SU-DHL-6 (cell line): ENCODE data around the gene ARHGAP45.

Experiments
- EZH2phosphoT487 ChIP-seq: fragments of 200-600 bp; sonication (generic), shearing (Covaris generic); conservative IDR thresholded peaks from 2 replicates; pipeline ENCODE4 v1.6.1; 2018; ENCODE audit warnings: mild to moderate bottlenecking, antibody characterized with exemption, low read length, moderate library complexity, mixed read lengths
- TF ChIP-seq, protein P1 (sequence below): fragments of 200-600 bp; sonication (generic); IDR thresholded peaks from one replicate; pipeline ENCODE4 v1.5.1; 2017; ENCODE audit warnings: antibody characterized with exemption, mild to moderate bottlenecking, low read length, moderate library complexity; ENCODE audit not compliant: insufficient read depth, poor library complexity, severe bottlenecking

DNA sequence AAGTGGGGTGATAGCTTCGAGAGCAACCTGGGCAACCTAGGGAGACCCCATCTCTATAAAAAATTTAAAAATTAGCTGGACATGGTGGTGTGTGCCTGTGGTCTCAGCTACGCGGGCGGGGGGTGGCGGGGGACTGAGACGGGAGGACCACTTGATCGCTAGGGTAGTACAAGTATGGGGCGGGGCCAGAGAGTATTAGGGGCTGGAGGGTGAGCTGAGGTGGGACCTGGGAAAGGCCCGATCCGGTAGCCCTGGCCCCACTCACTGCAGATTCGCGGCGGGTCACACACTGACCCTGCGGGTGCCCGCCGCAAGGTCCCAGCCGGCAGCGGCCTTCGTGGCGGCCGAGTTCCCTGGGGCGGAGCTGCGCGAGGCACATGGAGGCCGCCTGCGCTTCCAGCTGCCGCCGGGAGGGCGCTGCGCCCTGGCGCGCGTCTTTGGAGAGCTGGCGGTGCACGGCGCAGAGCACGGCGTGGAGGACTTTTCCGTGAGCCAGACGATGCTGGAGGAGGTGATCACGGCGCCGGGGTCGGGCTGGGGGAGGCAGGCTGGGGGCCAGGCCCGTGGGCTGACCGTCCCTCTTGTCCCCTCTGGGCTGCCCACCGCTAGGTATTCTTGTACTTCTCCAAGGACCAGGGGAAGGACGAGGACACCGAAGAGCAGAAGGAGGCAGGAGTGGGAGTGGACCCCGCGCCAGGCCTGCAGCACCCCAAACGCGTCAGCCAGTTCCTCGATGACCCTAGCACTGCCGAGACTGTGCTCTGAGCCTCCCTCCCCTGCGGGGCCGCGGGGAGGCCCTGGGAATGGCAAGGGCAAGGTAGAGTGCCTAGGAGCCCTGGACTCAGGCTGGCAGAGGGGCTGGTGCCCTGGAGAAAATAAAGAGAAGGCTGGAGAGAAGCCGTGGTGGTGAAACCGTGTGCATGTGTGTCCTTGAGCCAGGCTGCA lies 2.0 kb upstream of the ARHGAP45 start:
- TF ChIP-seq, protein P1, sequence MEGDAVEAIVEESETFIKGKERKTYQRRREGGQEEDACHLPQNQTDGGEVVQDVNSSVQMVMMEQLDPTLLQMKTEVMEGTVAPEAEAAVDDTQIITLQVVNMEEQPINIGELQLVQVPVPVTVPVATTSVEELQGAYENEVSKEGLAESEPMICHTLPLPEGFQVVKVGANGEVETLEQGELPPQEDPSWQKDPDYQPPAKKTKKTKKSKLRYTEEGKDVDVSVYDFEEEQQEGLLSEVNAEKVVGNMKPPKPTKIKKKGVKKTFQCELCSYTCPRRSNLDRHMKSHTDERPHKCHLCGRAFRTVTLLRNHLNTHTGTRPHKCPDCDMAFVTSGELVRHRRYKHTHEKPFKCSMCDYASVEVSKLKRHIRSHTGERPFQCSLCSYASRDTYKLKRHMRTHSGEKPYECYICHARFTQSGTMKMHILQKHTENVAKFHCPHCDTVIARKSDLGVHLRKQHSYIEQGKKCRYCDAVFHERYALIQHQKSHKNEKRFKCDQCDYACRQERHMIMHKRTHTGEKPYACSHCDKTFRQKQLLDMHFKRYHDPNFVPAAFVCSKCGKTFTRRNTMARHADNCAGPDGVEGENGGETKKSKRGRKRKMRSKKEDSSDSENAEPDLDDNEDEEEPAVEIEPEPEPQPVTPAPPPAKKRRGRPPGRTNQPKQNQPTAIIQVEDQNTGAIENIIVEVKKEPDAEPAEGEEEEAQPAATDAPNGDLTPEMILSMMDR = peak; percentile 45
- no peak for TF ChIP-seq EZH2phosphoT487
